Measurements from ENCODE around the gene ENOX2. TPM values are rescaled to one million over a fixed set of nuclear protein-coding genes. Genes with fewer than 3 reads are reported as not detected.

ENOX2 gene
- total and polyA plus RNA-seq, 2 donors (not counting 1 experiment from before 2014, with no cell fraction given): 5.1 to 18.8 TPM

- no peaks in the 10 kb centered on the region for H3K27me3 Mint-ChIP-seq
- peak overlapping the region; percentile 32 for H3K4me3 Mint-ChIP-seq
- Histone ChIP-seq H3K9ac (ENCODE audit: low read length) (no peak overlapping the region), H3K36me3 (replicated peaks in 1 of 2; ENCODE audit: control extremely low read depth in 1 of 2, control insufficient read depth in 1 of 2, extremely low read depth in 1 of 2, insufficient read depth in 2 of 2, low read length in 1 of 2) (no peaks in the 10 kb centered on the region), H3K4me2 (replicated peaks; ENCODE audit: low read depth, low read length, poor library complexity, severe bottlenecking) (no peak overlapping the region), H2AFZ (ENCODE audit: insufficient read depth, low read depth, low read length, poor library complexity, severe bottlenecking) (no peak overlapping the region), H3K4me1 (ENCODE audit: control insufficient read depth in 2 of 2, insufficient read depth in 2 of 2, low read length in 2 of 2) (no peaks in the 10 kb centered on the region), H3K4me3 (ENCODE audit: control extremely low read depth in 1 of 5, extremely low read depth in 1 of 5, insufficient read depth in 1 of 5, low read depth in 2 of 5, low read length in 4 of 5) (no peak overlapping the region), H3K79me2 (ENCODE audit: control insufficient read depth, insufficient read depth, low read length) (no peaks in the 10 kb centered on the region), H3K27ac (ENCODE audit: low read length in 2 of 2) (no peak overlapping the region), H3K9me3 (ENCODE audit: control extremely low read depth in 1 of 3, control insufficient read depth in 2 of 3, insufficient read depth in 1 of 3, low read length in 2 of 3) (no peaks in the 10 kb centered on the region), H3K27me3 (replicated peaks in 1 of 4; ENCODE audit: control extremely low read depth in 1 of 4, control insufficient read depth in 3 of 4, insufficient read depth in 4 of 4, low read length in 3 of 4) (no peaks in the 10 kb centered on the region), H4K20me1 (ENCODE audit: control insufficient read depth, insufficient read depth, low read length, poor library complexity, severe bottlenecking) (no peaks in the 10 kb centered on the region)
- CTCF ChIA-PET: no interaction called here
- no peak overlapping the region for H3K27ac Mint-ChIP-seq
- H3K9me3 Mint-ChIP-seq (ENCODE audit: insufficient read depth): no peaks in the 10 kb centered on the region
- no peak for TF ChIP-seq CTCF (IDR thresholded peaks at IDR 0.05)
- TF ChIP-seq EZH2 (IDR thresholded peaks at IDR 0.05; ENCODE audit: borderline replicate concordance, insufficient read depth, low read depth, low read length, poor library complexity, severe bottlenecking): no peak
- no CpG with 5 or more reads among the region's 2 CpGs for WGBS (ENCODE audit: insufficient coverage)
- peaks cover 18% of the 10 kb centered on the region for H3K4me1 Mint-ChIP-seq
- DNase-seq (no peak), ATAC-seq (ENCODE audit: low read depth) (no peak)
- intact Hi-C loops (cut with micrococcal nuclease): no loop called here
- POLR2A ChIA-PET: interaction anchor here (0.7 kb wide), 1 partner anchor 1005 kb away, joined by 3 read pairs; the partner anchor contains the start of gene ZDHHC9
These were observed 54.2 kb downstream of the ENOX2 start for GRCh38 chrX:130848763-130849162.

GRCh38 chrX:130846746-130847145, 56.3 kb downstream of the ENOX2 start:
- ATAC-seq (ENCODE audit: low read depth): no peak
- Histone ChIP-seq H3K36me3 (replicated peaks in 1 of 2; ENCODE audit: control extremely low read depth in 1 of 2, control insufficient read depth in 1 of 2, extremely low read depth in 1 of 2, insufficient read depth in 2 of 2, low read length in 1 of 2) (no peaks in the 10 kb centered on the region), H4K20me1 (ENCODE audit: control insufficient read depth, insufficient read depth, low read length, poor library complexity, severe bottlenecking) (no peaks in the 10 kb centered on the region), H3K4me2 (replicated peaks; ENCODE audit: low read depth, low read length, poor library complexity, severe bottlenecking) (no peak overlapping the region), H3K27me3 (replicated peaks in 1 of 4; ENCODE audit: control extremely low read depth in 1 of 4, control insufficient read depth in 3 of 4, insufficient read depth in 4 of 4, low read length in 3 of 4) (no peaks in the 10 kb centered on the region), H3K27ac (ENCODE audit: low read length in 2 of 2) (no peak overlapping the region), H3K4me3 (ENCODE audit: control extremely low read depth in 1 of 5, extremely low read depth in 1 of 5, insufficient read depth in 1 of 5, low read depth in 2 of 5, low read length in 4 of 5) (no peak overlapping the region), H3K9me3 (ENCODE audit: control extremely low read depth in 1 of 3, control insufficient read depth in 2 of 3, insufficient read depth in 1 of 3, low read length in 2 of 3) (no peaks in the 10 kb centered on the region), H3K4me1 (ENCODE audit: control insufficient read depth in 2 of 2, insufficient read depth in 2 of 2, low read length in 2 of 2) (no peaks in the 10 kb centered on the region), H3K79me2 (ENCODE audit: control insufficient read depth, insufficient read depth, low read length) (no peaks in the 10 kb centered on the region), H3K9ac (ENCODE audit: low read length) (no peak overlapping the region), H2AFZ (ENCODE audit: insufficient read depth, low read depth, low read length, poor library complexity, severe bottlenecking) (no peak overlapping the region)
- Mint-ChIP-seq H3K27me3 (no peaks in the 10 kb centered on the region), H3K9me3 (ENCODE audit: insufficient read depth) (no peaks in the 10 kb centered on the region), H3K27ac (no peak overlapping the region), H3K4me3 (no peak overlapping the region), H3K4me1 (peaks cover 18% of the 10 kb centered on the region)
- no CpG with 5 or more reads among the region's 2 CpGs for WGBS (ENCODE audit: insufficient coverage)
- ChIA-PET CTCF (no interaction called here), POLR2A (no interaction called here)
- no peak for DNase-seq
- intact Hi-C loops (cut with micrococcal nuclease): no loop called here
- TF ChIP-seq EZH2 (IDR thresholded peaks at IDR 0.05; ENCODE audit: borderline replicate concordance, insufficient read depth, low read depth, low read length, poor library complexity, severe bottlenecking): no peak
- TF ChIP-seq CTCF (IDR thresholded peaks at IDR 0.05): no peak
